OCI-LY3 (cell line): ENCODE results near the gene GPR158.

Experiments used
- CTCF ChIP-seq: fragments of 200-600, 300-600 bp; sonication (generic); IDR thresholded peaks from 2 replicates; pipeline ENCODE4 v1.5.1; 2014; ENCODE audit warnings: antibody characterized with exemption, low read length, low read depth
- EZH2phosphoT487 ChIP-seq: fragments of 200-600 bp; shearing (Covaris generic); IDR thresholded peaks from 2 replicates; pipeline ENCODE4 v1.6.1; 2018; ENCODE audit warnings: antibody characterized with exemption, mixed run types, low read depth

DNA sequence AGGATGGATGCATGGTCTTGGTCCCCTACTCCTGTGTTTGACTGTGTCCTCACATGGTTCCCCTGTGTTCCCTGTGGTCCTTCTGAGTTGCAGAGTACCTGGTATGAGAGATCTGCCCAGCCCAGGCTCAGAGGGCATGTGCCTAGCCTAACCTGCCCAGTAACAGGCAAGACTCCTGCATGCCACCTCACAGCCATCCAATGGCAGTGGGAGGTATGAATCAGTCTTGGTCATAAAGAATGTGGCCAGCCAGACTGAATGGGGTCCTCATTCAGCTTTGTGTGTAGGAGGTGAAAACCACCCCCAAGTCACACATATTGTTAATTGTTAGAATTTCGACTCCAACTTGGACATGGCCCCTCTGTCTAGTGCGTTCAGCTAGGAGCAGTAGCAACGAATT is 17.2 kb upstream of the GPR158 start:
- no peak for TF ChIP-seq CTCF
- no peak for TF ChIP-seq EZH2phosphoT487
